Endodermal cell (in vitro differentiated cells): ENCODE data around the gene CLSTN2. TPM values are rescaled to one million over a fixed set of nuclear protein-coding genes. Genes with fewer than 3 reads are reported as not detected.

ENCODE experiments used
- DNase-seq: peaks from one replicate; pipeline ENCODE4 v3.0.0-alpha.2; 2017
- H3K27ac ChIP-seq: 2 replicates; pipeline ENCODE4 v1.5.1; 2013; ENCODE audit warnings: mild to moderate bottlenecking, low read depth, low read length, moderate library complexity
- H3K27me3 ChIP-seq: 2 replicates; pipeline ENCODE4 v1.6.1; 2013; ENCODE audit warnings: mild to moderate bottlenecking, low read length, moderate library complexity; ENCODE audit not compliant: insufficient read depth, control insufficient read depth, poor library complexity, severe bottlenecking
- H3K36me3 ChIP-seq: 2 replicates; pipeline ENCODE4 v1.7.0; 2013; ENCODE audit warnings: mild to moderate bottlenecking, low read length, moderate library complexity; ENCODE audit not compliant: control insufficient read depth, insufficient read depth
- H3K4me1 ChIP-seq: one replicate; pipeline ENCODE4 v1.7.0; 2013; ENCODE audit warnings: low read length; ENCODE audit not compliant: control insufficient read depth, insufficient read depth
- H3K4me3 ChIP-seq: 2 replicates; pipeline ENCODE4 v1.5.1; 2013; ENCODE audit warnings: mild to moderate bottlenecking, low read length, moderate library complexity
- H3K9ac ChIP-seq: 2 replicates; pipeline ENCODE4 v1.6.1; 2013; ENCODE audit warnings: mild to moderate bottlenecking, low read length, moderate library complexity; ENCODE audit not compliant: poor library complexity, severe bottlenecking; ENCODE audit errors: extremely low read depth
- H3K9me3 ChIP-seq: 2 replicates; pipeline ENCODE4 v1.6.1; 2013; ENCODE audit warnings: mild to moderate bottlenecking, low read length, moderate library complexity; ENCODE audit not compliant: control insufficient read depth
- H3K27ac Mint-ChIP-seq: 2 replicates; pipeline ENCODE4 v1.8.0; 2020; ENCODE audit warnings: mixed read lengths
- H3K27me3 Mint-ChIP-seq: 2 replicates; pipeline ENCODE4 v1.8.0; 2021; ENCODE audit warnings: mild to moderate bottlenecking, mixed read lengths; ENCODE audit not compliant: insufficient read depth
- H3K36me3 Mint-ChIP-seq: 2 replicates; pipeline ENCODE4 v1.8.0; 2020; ENCODE audit warnings: low read depth, mixed read lengths
- H3K4me1 Mint-ChIP-seq: 2 replicates; pipeline ENCODE4 v1.8.0; 2020; ENCODE audit warnings: mixed read lengths
- H3K4me3 Mint-ChIP-seq: 2 replicates; pipeline ENCODE4 v1.8.0; 2020; ENCODE audit warnings: mild to moderate bottlenecking, moderate library complexity, mixed read lengths
- H3K9me3 Mint-ChIP-seq: 2 replicates; pipeline ENCODE4 v1.8.0; 2020; ENCODE audit warnings: mild to moderate bottlenecking, mixed read lengths
- WGBS, 2 experiments: methylation state at CpG; one replicate each; pipeline versions ENCODE4 v1.1.5 to v1.1.7; 2013; ENCODE audit warnings: missing lambda C conversion rate in 2 of 2, mixed read lengths in 1 of 2; ENCODE audit not compliant: insufficient coverage in 1 of 2, insufficient read length in 1 of 2; 5-methylcytosine and 5-hydroxymethylcytosine counted together
- total RNA-seq, 2 donors: library from RNA; stranded (reverse); fragmentation: NEBNext Ultra II Directional in 1 of 2; extraction: Animal tissue kit (Norgen Biotek cat#: 25700) in 1 of 2; gene quantifications; 2 replicates in 1 of 2; 3 replicates in 1 of 2; pipeline ENCODE4 v1.2.1, GENCODE V29; 2021
- TF ChIP-seq, protein P1 (sequence below): fragments of 200-600 bp; sonication (generic); conservative IDR thresholded peaks from 2 replicates; pipeline ENCODE4 v1.5.0; 2021; ENCODE audit warnings: antibody characterized with exemption, mild to moderate bottlenecking

The CLSTN2 gene
- total RNA-seq, 2 donors from 2014 or later: 0.13 to 0.42 TPM

- Histone ChIP-seq H3K27me3 (peaks cover 3% of the 10 kb centered on the region), H3K9ac (no peak overlapping the region), H3K9me3 (no peaks in the 10 kb centered on the region), H3K4me3 (no peak overlapping the region), H3K27ac (no peak overlapping the region), H3K4me1 (no peaks in the 10 kb centered on the region), H3K36me3 (no peaks in the 10 kb centered on the region)
- DNase-seq: no peak
- peaks cover 2% of the 10 kb centered on the region for H3K27me3 Mint-ChIP-seq
- H3K9me3 Mint-ChIP-seq: no peaks in the 10 kb centered on the region
- H3K36me3 Mint-ChIP-seq: no peaks in the 10 kb centered on the region
- WGBS, 2 experiments: 90 to 100% methylated on average over 2 to 5 of the region's 5 CpGs
- H3K27ac Mint-ChIP-seq: no peak overlapping the region
- TF ChIP-seq, protein P1, sequence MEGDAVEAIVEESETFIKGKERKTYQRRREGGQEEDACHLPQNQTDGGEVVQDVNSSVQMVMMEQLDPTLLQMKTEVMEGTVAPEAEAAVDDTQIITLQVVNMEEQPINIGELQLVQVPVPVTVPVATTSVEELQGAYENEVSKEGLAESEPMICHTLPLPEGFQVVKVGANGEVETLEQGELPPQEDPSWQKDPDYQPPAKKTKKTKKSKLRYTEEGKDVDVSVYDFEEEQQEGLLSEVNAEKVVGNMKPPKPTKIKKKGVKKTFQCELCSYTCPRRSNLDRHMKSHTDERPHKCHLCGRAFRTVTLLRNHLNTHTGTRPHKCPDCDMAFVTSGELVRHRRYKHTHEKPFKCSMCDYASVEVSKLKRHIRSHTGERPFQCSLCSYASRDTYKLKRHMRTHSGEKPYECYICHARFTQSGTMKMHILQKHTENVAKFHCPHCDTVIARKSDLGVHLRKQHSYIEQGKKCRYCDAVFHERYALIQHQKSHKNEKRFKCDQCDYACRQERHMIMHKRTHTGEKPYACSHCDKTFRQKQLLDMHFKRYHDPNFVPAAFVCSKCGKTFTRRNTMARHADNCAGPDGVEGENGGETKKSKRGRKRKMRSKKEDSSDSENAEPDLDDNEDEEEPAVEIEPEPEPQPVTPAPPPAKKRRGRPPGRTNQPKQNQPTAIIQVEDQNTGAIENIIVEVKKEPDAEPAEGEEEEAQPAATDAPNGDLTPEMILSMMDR: no peak
- H3K4me1 Mint-ChIP-seq: peaks cover 2% of the 10 kb centered on the region
- H3K4me3 Mint-ChIP-seq: no peak overlapping the region
Observed at GRCh38 chr3:140540262-140540661, 605.3 kb downstream of the CLSTN2 start.

DNA sequence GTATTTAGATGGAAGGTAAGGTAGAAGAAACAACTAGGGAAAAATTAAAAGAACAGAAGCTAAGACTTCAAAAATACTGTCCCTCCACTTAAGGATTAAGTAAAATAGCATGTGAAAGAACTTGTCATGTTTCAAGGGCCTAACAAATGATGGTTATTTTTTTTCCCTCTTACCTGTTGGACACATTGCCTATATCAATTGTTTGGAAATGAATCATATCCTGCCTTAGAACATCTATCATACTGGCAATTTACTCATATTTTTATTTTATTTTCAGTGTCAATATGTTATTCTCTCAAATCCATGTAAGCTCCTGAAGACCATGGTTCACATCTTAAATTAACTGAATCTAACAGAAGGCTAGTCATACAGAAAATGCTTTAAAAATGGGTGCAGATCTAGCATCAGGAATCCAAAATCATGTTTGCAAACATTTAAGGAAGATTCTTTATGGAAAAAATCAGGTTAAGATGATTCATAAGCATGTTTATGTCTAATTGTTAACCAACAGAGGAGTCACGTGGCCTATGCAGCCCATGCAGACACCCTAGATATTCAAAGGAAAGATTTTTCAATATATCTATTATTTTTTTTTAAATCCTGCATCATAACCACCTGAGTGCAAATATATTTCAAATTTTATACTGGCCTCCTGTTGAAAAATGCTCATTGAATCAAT lies 607.1 kb downstream of the CLSTN2 start:
- Mint-ChIP-seq H3K9me3 (no peaks in the 10 kb centered on the region), H3K27me3 (peaks cover 2% of the 10 kb centered on the region), H3K4me1 (no peaks in the 10 kb centered on the region), H3K27ac (no peak overlapping the region), H3K4me3 (no peak overlapping the region), H3K36me3 (no peaks in the 10 kb centered on the region)
- no peak overlapping the region for H3K4me3 ChIP-seq
- no peak for DNase-seq
- WGBS, 2 experiments: 83% methylated on average over 1 of the region's 1 CpG; no CpG with 5 or more reads in 1 of the 2 experiments
- H3K4me1 ChIP-seq: no peaks in the 10 kb centered on the region
- TF ChIP-seq, protein P1: no peak
- H3K27me3 ChIP-seq: peaks cover 3% of the 10 kb centered on the region
- H3K9me3 ChIP-seq: no peaks in the 10 kb centered on the region
- H3K27ac ChIP-seq: no peak overlapping the region
- H3K9ac ChIP-seq: no peak overlapping the region
- no peaks in the 10 kb centered on the region for H3K36me3 ChIP-seq

DNA sequence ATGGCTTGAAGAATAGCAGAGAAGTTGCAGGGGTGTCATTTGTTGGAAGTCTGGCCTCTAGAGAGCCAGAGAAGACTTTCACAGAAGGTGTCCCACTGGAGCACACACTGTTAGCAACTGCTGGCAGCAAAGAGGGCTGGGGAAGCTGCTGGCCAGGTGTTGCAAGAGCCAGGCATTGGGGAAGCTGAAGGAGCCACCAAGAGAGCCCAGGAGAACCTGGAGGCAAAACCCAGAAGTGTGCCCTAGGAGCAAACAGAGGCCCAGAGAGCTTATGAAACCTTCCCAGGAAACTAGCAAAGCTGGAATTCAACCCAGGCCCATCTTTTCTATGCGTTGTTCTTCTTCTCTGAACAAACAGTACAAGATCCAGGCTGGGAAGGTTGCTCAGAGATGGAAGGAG lies 610.2 kb downstream of the CLSTN2 start:
- Histone ChIP-seq H3K9ac (no peak overlapping the region), H3K36me3 (no peaks in the 10 kb centered on the region), H3K4me3 (no peak overlapping the region), H3K4me1 (no peaks in the 10 kb centered on the region), H3K27me3 (no peaks in the 10 kb centered on the region), H3K27ac (no peak overlapping the region), H3K9me3 (no peaks in the 10 kb centered on the region)
- Mint-ChIP-seq H3K27me3 (peaks cover 2% of the 10 kb centered on the region), H3K9me3 (no peaks in the 10 kb centered on the region), H3K36me3 (no peaks in the 10 kb centered on the region), H3K4me1 (no peaks in the 10 kb centered on the region), H3K4me3 (no peak overlapping the region), H3K27ac (no peak overlapping the region)
- DNase-seq: no peak
- whole genome bisulfite sequencing, 2 experiments: 91 to 100% methylated on average over 1 of the region's 1 CpG
- TF ChIP-seq, protein P1: no peak
